Measurements from ENCODE around the gene SKAP2. TPM values are rescaled to one million over a fixed set of nuclear protein-coding genes. Genes with fewer than 3 reads are reported as not detected.

SKAP2 gene, protein sequence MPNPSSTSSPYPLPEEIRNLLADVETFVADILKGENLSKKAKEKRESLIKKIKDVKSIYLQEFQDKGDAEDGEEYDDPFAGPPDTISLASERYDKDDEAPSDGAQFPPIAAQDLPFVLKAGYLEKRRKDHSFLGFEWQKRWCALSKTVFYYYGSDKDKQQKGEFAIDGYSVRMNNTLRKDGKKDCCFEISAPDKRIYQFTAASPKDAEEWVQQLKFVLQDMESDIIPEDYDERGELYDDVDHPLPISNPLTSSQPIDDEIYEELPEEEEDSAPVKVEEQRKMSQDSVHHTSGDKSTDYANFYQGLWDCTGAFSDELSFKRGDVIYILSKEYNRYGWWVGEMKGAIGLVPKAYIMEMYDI
- total RNA-seq, result 10 to 100 TPM; 11.2 to 11.9 TPM

- Mint-ChIP-seq H3K9me3 (no peaks in the 10 kb centered on the region), H3K4me1 (ENCODE audit: low read depth) (peaks cover 18% of the 10 kb centered on the region), H3K4me3 (peak within 1 kb of the TSS; percentile 95), H3K27ac (peak within 1 kb of the TSS; percentile 74), H3K36me3 (no peaks in the 10 kb centered on the region), H3K27me3 (peaks cover 27% of the 10 kb centered on the region)
- DNase-seq, result peak; percentile 94
- intact Hi-C loops (cut with micrococcal nuclease), result loop anchor here (1.0 to 10.0 kb wide), 9 partner anchors 170 to 1682 kb away; partner anchors contain the start of genes HOXA1, NFE2L3 and SNX10
- ChIA-PET POLR2A (no interaction called here), CTCF (no interaction called here)
Measured at GRCh38 chr7:26864309-26865093, at the start of gene SKAP2. Gene SKAP2 (minus strand): TSS chr7:26864590. CDS start chr7:26864429, 161 bp downstream.

DNA sequence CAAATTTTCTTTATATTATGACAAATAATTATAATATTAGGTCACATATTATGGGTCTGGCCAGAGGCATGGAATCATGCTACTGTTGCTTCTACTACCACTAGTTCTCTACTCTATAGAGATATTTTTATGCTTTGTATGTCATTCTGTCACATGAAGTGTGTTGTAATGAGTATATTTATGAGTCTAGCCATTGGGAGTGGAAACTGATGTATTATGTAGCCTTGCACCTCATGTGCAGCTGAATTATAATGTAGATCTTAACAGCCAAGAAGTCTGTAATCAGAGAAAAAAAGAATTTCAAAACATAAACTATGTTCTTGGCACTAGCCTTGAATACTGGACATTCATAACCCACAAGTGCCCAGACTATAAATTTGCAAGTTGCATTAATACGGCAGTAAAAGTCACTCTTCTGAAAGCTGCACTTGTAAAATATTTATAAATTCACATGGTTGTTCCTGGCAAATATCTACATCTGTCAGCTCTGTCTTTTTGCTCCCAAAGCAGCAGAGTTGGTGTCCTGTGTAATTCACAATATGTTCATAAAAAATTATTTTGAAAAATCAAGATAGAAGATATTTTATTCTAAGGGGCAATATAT lies 48.6 kb upstream of the SKAP2 start:
- Mint-ChIP-seq H3K9me3 (no peaks in the 10 kb centered on the region), H3K4me3 (no peak overlapping the region), H3K27ac (no peak overlapping the region), H3K27me3 (peaks cover 2% of the 10 kb centered on the region), H3K36me3 (no peaks in the 10 kb centered on the region), H3K4me1 (ENCODE audit: low read depth) (no peaks in the 10 kb centered on the region)
- CTCF ChIA-PET, result interaction anchor here (0.6 kb wide), 1 partner anchor 1111 kb away, joined by 3 read pairs; no protein-coding TSS in a partner anchor
- intact Hi-C loops (cut with micrococcal nuclease), result no loop called here
- POLR2A ChIA-PET, result no interaction called here
- no peak for DNase-seq

DNA sequence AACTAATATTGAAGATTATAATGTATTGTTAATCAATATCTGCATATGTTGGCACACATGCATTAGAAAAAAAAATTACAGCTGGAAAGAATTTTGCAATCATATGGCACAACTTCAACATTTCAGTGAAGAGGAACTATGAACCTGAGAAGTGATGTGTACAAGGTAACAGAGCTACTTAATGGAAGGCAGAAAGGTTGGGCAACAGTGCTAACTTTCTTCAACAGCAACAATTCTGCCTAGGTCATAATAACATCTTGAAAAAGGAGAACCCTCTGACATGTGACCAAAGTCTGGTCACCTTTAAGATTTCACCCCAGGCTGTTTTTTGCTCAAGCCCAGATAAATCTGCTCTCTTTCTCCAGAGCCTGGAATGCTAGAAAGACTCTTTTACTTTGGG lies 47.9 kb upstream of the SKAP2 start:
- Mint-ChIP-seq H3K4me3 (no peak overlapping the region), H3K27ac (no peak overlapping the region), H3K27me3 (no peaks in the 10 kb centered on the region), H3K9me3 (no peaks in the 10 kb centered on the region), H3K4me1 (ENCODE audit: low read depth) (no peaks in the 10 kb centered on the region), H3K36me3 (no peaks in the 10 kb centered on the region)
- POLR2A ChIA-PET, result no interaction called here
- DNase-seq, result no peak
- CTCF ChIA-PET, result no interaction called here
- intact Hi-C loops (cut with micrococcal nuclease), result no loop called here

- no peaks in the 10 kb centered on the region for H3K27me3 Mint-ChIP-seq
- no peaks in the 10 kb centered on the region for H3K36me3 Mint-ChIP-seq
- no peaks in the 10 kb centered on the region for H3K4me1 Mint-ChIP-seq (ENCODE audit: low read depth)
- ChIA-PET POLR2A (no interaction called here), CTCF (no interaction called here)
- H3K27ac Mint-ChIP-seq, result no peak overlapping the region
- no peak for DNase-seq
- no peaks in the 10 kb centered on the region for H3K9me3 Mint-ChIP-seq
- intact Hi-C loops (cut with micrococcal nuclease), result no loop called here
- no peak overlapping the region for H3K4me3 Mint-ChIP-seq
Measured at GRCh38 chr7:26910221-26910620, 45.8 kb upstream of the SKAP2 start.

DNA sequence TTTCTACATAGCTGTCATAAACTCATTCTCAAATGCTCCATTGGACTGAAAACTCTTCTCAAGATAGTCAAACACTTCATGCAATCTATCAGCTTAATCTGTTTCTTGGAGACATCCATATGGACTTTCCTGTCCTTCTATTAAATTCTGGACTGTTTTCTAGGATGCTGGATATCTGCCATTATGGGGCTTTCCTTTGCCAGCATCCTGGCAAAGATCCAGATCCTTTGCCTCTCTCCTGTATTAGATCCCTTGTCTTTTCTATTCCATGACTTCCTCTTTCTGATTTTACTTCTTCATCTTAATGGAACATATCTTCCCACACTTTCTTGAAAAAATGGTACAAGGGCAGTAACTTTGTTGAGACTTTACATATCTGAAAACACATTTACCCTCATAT lies 35.9 kb upstream of the SKAP2 start:
- H3K4me1 Mint-ChIP-seq (ENCODE audit: low read depth), result no peaks in the 10 kb centered on the region
- H3K36me3 Mint-ChIP-seq, result no peaks in the 10 kb centered on the region
- intact Hi-C loops (cut with micrococcal nuclease), result no loop called here
- ChIA-PET POLR2A (no interaction called here), CTCF (no interaction called here)
- H3K27me3 Mint-ChIP-seq, result peaks cover 14% of the 10 kb centered on the region
- no peak for DNase-seq
- no peak overlapping the region for H3K4me3 Mint-ChIP-seq
- no peaks in the 10 kb centered on the region for H3K9me3 Mint-ChIP-seq
- H3K27ac Mint-ChIP-seq, result no peak overlapping the region

- CTCF ChIA-PET, result no interaction called here
Measured at GRCh38 chr7:26899519-26899918, 35.1 kb upstream of the SKAP2 start.

GRCh38 chr7:26898891-26899290 lies 34.5 kb upstream of the SKAP2 start:
- ChIA-PET CTCF (no interaction called here), POLR2A (no interaction called here)
- H3K4me3 Mint-ChIP-seq, result no peak overlapping the region
- intact Hi-C loops (cut with micrococcal nuclease), result no loop called here
- no peaks in the 10 kb centered on the region for H3K9me3 Mint-ChIP-seq
- DNase-seq, result no peak
- no peaks in the 10 kb centered on the region for H3K36me3 Mint-ChIP-seq
- H3K27ac Mint-ChIP-seq, result no peak overlapping the region
- peaks cover 12% of the 10 kb centered on the region for H3K27me3 Mint-ChIP-seq
- no peaks in the 10 kb centered on the region for H3K4me1 Mint-ChIP-seq (ENCODE audit: low read depth)

More at GRCh38 chr7:26899519-26899918, 35.1 kb upstream of the SKAP2 start:
- intact Hi-C loops (cut with micrococcal nuclease), result no loop called here
- Mint-ChIP-seq H3K27me3 (peaks cover 14% of the 10 kb centered on the region), H3K9me3 (no peaks in the 10 kb centered on the region), H3K27ac (no peak overlapping the region), H3K4me1 (ENCODE audit: low read depth) (no peaks in the 10 kb centered on the region), H3K36me3 (no peaks in the 10 kb centered on the region), H3K4me3 (no peak overlapping the region)
- DNase-seq, result no peak
- POLR2A ChIA-PET, result no interaction called here

- ChIA-PET POLR2A (no interaction called here), CTCF (no interaction called here)
- intact Hi-C loops (cut with micrococcal nuclease), result no loop called here
- H3K27me3 Mint-ChIP-seq, result peaks cover 13% of the 10 kb centered on the region
- no peak overlapping the region for H3K27ac Mint-ChIP-seq
- no peaks in the 10 kb centered on the region for H3K36me3 Mint-ChIP-seq
- H3K9me3 Mint-ChIP-seq, result no peaks in the 10 kb centered on the region
- H3K4me3 Mint-ChIP-seq, result no peak overlapping the region
- no peak for DNase-seq
- no peaks in the 10 kb centered on the region for H3K4me1 Mint-ChIP-seq (ENCODE audit: low read depth)
Measured at GRCh38 chr7:26897928-26898327, 33.5 kb upstream of the SKAP2 start.

DNA sequence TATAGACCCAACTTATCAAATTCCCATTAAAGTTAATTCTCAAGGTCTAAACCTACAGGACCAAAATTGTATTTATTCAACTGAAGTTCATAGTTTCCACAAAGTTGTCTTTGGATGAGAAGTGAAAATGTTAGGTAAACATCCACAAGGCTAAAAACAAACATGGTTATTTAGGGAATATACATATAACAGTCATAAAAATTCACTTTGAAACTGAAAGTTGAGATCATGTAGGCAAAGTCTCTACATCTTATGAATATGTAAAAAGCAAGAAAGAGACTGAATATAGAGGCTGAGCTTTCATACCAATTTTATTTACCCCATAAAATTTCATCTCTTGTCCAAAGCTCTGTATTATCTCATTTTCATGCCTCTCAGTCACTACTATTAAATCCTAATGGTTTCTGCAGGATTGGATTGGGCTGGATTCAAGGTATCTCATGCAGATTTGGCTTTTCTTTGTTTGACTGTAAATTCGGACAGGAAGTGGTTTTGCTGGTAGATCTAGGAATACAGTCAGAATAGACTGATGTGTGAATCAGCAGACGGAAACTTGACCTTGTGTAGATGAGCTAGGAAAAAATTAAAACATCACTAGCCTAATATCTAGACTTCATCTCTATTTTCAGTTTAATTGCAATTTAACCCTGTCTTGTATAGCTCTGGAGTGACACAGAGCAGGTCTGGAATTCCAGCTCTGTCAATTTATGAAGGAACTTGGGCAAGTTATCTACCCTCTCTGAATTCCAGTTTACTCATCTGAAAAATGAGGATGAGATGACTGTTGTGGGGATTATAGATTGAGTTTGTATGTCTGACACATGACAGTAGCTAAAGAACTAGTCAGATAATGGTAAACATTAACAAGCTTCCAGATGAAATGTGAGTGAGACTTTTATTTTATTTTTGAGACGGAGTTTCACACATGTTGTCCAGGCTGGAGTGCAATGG lies 27.3 kb upstream of the SKAP2 start:
- intact Hi-C loops (cut with micrococcal nuclease), result no loop called here
- Mint-ChIP-seq H3K36me3 (no peaks in the 10 kb centered on the region), H3K9me3 (no peaks in the 10 kb centered on the region)

GRCh38 chr7:26880852-26881251 lies 16.5 kb upstream of the SKAP2 start:
- no peak for DNase-seq
- ChIA-PET CTCF (no interaction called here), POLR2A (no interaction called here)
- Mint-ChIP-seq H3K27ac (no peak overlapping the region), H3K4me3 (no peak overlapping the region), H3K9me3 (peaks cover 12% of the 10 kb centered on the region), H3K36me3 (no peaks in the 10 kb centered on the region), H3K4me1 (ENCODE audit: low read depth) (no peaks in the 10 kb centered on the region), H3K27me3 (peaks cover 3% of the 10 kb centered on the region)
- intact Hi-C loops (cut with micrococcal nuclease), result no loop called here

More for the DNA sequence above, 27.3 kb upstream of the SKAP2 start:
- no peak overlapping the region for H3K4me3 Mint-ChIP-seq
- ChIA-PET CTCF (interaction anchor here (0.5 kb wide), 1 partner anchor 13 kb away, joined by 3 read pairs; no protein-coding TSS in a partner anchor), POLR2A (no interaction called here)
- H3K27me3 Mint-ChIP-seq, result peaks cover 11% of the 10 kb centered on the region
- DNase-seq, result no peak
- no peaks in the 10 kb centered on the region for H3K4me1 Mint-ChIP-seq (ENCODE audit: low read depth)
- H3K27ac Mint-ChIP-seq, result no peak overlapping the region

DNA sequence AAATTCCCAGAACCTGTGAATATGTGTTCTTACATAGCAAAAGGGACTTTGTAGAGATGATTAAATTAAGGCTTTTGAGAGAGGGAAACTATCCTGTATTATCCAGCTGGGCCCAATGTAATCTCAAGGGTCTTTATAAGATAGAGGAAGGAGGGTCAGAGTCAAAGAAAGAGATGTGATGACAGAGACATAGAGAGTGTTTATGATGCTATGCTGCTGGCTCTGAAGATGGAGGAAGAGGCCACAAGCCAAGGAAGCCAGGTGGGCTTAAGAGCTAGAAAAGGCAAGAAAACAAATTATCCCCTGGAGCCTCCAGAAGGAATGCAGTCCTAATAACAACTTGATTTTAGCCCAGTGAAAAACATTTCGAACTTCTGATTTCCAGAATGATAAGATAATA lies 15.3 kb upstream of the SKAP2 start:
- Mint-ChIP-seq H3K27ac (no peak overlapping the region), H3K36me3 (no peaks in the 10 kb centered on the region), H3K27me3 (peaks cover 3% of the 10 kb centered on the region), H3K4me1 (ENCODE audit: low read depth) (no peaks in the 10 kb centered on the region), H3K9me3 (peaks cover 3% of the 10 kb centered on the region), H3K4me3 (no peak overlapping the region)
- CTCF ChIA-PET, result interaction anchor here (0.5 kb wide), 1 partner anchor 176 kb away, joined by 7 read pairs; no protein-coding TSS in a partner anchor
- POLR2A ChIA-PET, result no interaction called here
- no peak for DNase-seq
- intact Hi-C loops (cut with micrococcal nuclease), result no loop called here

All from activated CD4-positive, alpha-beta memory T cell treated with anti-CD3 and anti-CD28 coated beads for 36 hours (primary cell).